HL-60/S4 treated with phorbol 12-myristate 13-acetate at 8.2 ng/mL for 4 days and 3 days (cell line): ENCODE measurements around the gene JUND.

Source experiments
- in situ Hi-C: fragments of 300-500 bp; cut with MboI; formaldehyde crosslinking; loops from 2 replicates; pipeline ENCODE4 v1.15.0; 2022; ENCODE audit warnings: low sequenced_read_pairs

The JUND gene

GRCh38 chr19:18253130-18253529 is 28.3 kb downstream of the JUND start:
- in situ Hi-C loops, result no loop called here

GRCh38 chr19:18252370-18252717 is 29.1 kb downstream of the JUND start:
- in situ Hi-C loops, result no loop called here

- in situ Hi-C loops, result no loop called here
These were observed 29.6 kb downstream of the JUND start for GRCh38 chr19:18251587-18252369.

GRCh38 chr19:18249834-18250233 is 31.6 kb downstream of the JUND start:
- in situ Hi-C loops, result no loop called here

GRCh38 chr19:18245297-18245696 is 36.1 kb downstream of the JUND start:
- in situ Hi-C loops, result no loop called here

- in situ Hi-C loops, result no loop called here
These were observed 42.1 kb downstream of the JUND start for GRCh38 chr19:18239303-18239702.

- in situ Hi-C loops, result no loop called here
These were observed 47.2 kb downstream of the JUND start for GRCh38 chr19:18234194-18234593.

GRCh38 chr19:18233224-18233825 is 48.1 kb downstream of the JUND start:
- in situ Hi-C loops, result no loop called here

- in situ Hi-C loops, result no loop called here
These were observed 48.7 kb downstream of the JUND start for GRCh38 chr19:18232540-18233223.

GRCh38 chr19:18231775-18232174 is 49.6 kb downstream of the JUND start:
- in situ Hi-C loops, result no loop called here

- in situ Hi-C loops, result no loop called here
These were observed 50.3 kb downstream of the JUND start for GRCh38 chr19:18230941-18231734.

GRCh38 chr19:18229915-18230314 is 51.5 kb downstream of the JUND start:
- in situ Hi-C loops, result no loop called here
